Thoracic aorta (tissue), 2 donors: ENCODE results near the gene SZT2. TPM values are rescaled to one million over a fixed set of nuclear protein-coding genes. Genes with fewer than 3 reads are reported as not detected.
A peak's percentile ranks its signal among the peaks of the same experiment; 100 is the strongest.

ENCODE experiments used
- ATAC-seq: fragments of 150-250 bp; one replicate; pipeline ENCODE4 v1.8.0; 2017; ENCODE audit warnings: low read depth; ENCODE audit not compliant: insufficient number of reproducible peaks, low FRiP score
- DNase-seq: peaks from one replicate; pipeline ENCODE4 v3.0.0-alpha.2; 2020; ENCODE audit warnings: low spot score
- H3K27ac ChIP-seq, 2 donors: fragments of 200-600 bp; sonication (generic); 1 replicate in 1 of 2; 2 replicates in 1 of 2; pipeline ENCODE4 v1.5.1; 2016; ENCODE audit warnings: mild to moderate bottlenecking in 2 of 2, moderate library complexity in 2 of 2
- H3K27me3 ChIP-seq: fragments of 200-600 bp; sonication (generic); replicated peaks from 2 replicates; pipeline ENCODE4 v1.6.0; 2016; ENCODE audit warnings: mild to moderate bottlenecking; ENCODE audit not compliant: insufficient read depth
- H3K36me3 ChIP-seq: fragments of 200-600 bp; sonication (generic); one replicate; pipeline ENCODE4 v1.5.1; 2016
- H3K4me1 ChIP-seq, 2 donors: fragments of 200-600 bp; sonication (generic); 1 replicate in 1 of 2; 2 replicates in 1 of 2; pipeline versions ENCODE4 v1.5.1 to v1.6.0; 2016; ENCODE audit warnings: low read depth in 2 of 2, mild to moderate bottlenecking in 1 of 2; ENCODE audit not compliant: control insufficient read depth in 1 of 2
- H3K4me3 ChIP-seq: fragments of 200-600 bp; sonication (generic); 2 replicates; pipeline ENCODE4 v1.5.1; 2016; ENCODE audit warnings: mild to moderate bottlenecking
- H3K9me3 ChIP-seq: fragments of 200-600 bp; sonication (generic); 2 replicates; pipeline ENCODE4 v1.5.1; 2016
- CTCF ChIP-seq: fragments of 200-600 bp; sonication (generic); IDR thresholded peaks from one replicate; pipeline ENCODE4 v1.5.1; 2019; ENCODE audit warnings: antibody characterized with exemption
- total RNA-seq, 2 donors: library from RNA; depleted of rRNA; stranded (reverse); fragments of >200 nt; gene quantifications; one replicate each; pipeline versions ENCODE4 v1.1.0 to v1.2.3, GENCODE V29; 2016

Gene SZT2
- total RNA-seq, 2 donors from 2014 or later, result 50.0 to 65.3 TPM

GRCh38 chr1:43357251-43357650, 32.4 kb upstream of the SZT2 start:
- no peak for TF ChIP-seq CTCF
- H3K36me3 ChIP-seq, result peaks cover 8% of the 10 kb centered on the region
- ATAC-seq (no peak), DNase-seq (no peak)
- H3K27ac ChIP-seq, result no peak overlapping the region
- H3K9me3 ChIP-seq, result no peaks in the 10 kb centered on the region
- no peak overlapping the region for H3K4me3 ChIP-seq
- H3K27me3 ChIP-seq, result no peaks in the 10 kb centered on the region
- H3K4me1 ChIP-seq, result peaks cover 9 to 15% of the 10 kb centered on the region in 2 donors

GRCh38 chr1:43358121-43358745, 31.5 kb upstream of the SZT2 start:
- Histone ChIP-seq H3K9me3 (no peaks in the 10 kb centered on the region), H3K4me3 (peak overlapping the region; percentile 98), H3K27ac (peak overlapping the region; percentile 94 to 97), H3K4me1 (peaks cover 9 to 15% of the 10 kb centered on the region in 2 donors), H3K27me3 (no peaks in the 10 kb centered on the region), H3K36me3 (peaks cover 18% of the 10 kb centered on the region)
- TF ChIP-seq CTCF, result no peak
- no peak for DNase-seq
- no peak for ATAC-seq

- Histone ChIP-seq H3K36me3 (peaks cover 26% of the 10 kb centered on the region), H3K27me3 (no peaks in the 10 kb centered on the region), H3K4me1 (peaks cover 9 to 15% of the 10 kb centered on the region in 2 donors), H3K27ac (peak within 1 kb of the TSS; percentile 94 to 97), H3K9me3 (no peaks in the 10 kb centered on the region), H3K4me3 (peak within 1 kb of the TSS; percentile 98)
- no peak for TF ChIP-seq CTCF
- peak; percentile 96 for DNase-seq
- ATAC-seq, result peak; percentile 97
Observed at GRCh38 chr1:43358746-43359693, 30.7 kb upstream of the SZT2 start, which contains the start of gene CDC20. Gene CDC20, plus strand, starts transcription at chr1:43358981. Its CDS starts 235 bp downstream, at chr1:43359216.

- TF ChIP-seq CTCF, result no peak
- no peak for DNase-seq
- no peaks in the 10 kb centered on the region for H3K9me3 ChIP-seq
- H3K4me3 ChIP-seq, result no peak overlapping the region
- no peak for ATAC-seq
- peaks cover 9 to 15% of the 10 kb centered on the region in 2 donors for H3K4me1 ChIP-seq
- H3K27me3 ChIP-seq, result no peaks in the 10 kb centered on the region
- no peak overlapping the region for H3K27ac ChIP-seq
- H3K36me3 ChIP-seq, result peaks cover 33% of the 10 kb centered on the region
Observed at GRCh38 chr1:43359696-43360095, 30.0 kb upstream of the SZT2 start.

- H3K9me3 ChIP-seq, result no peaks in the 10 kb centered on the region
- no peak for ATAC-seq
- TF ChIP-seq CTCF, result no peak
- H3K27me3 ChIP-seq, result no peaks in the 10 kb centered on the region
- DNase-seq, result no peak
- no peak overlapping the region for H3K27ac ChIP-seq
- peaks cover 41% of the 10 kb centered on the region for H3K36me3 ChIP-seq
- peaks cover 9 to 15% of the 10 kb centered on the region in 2 donors for H3K4me1 ChIP-seq
- H3K4me3 ChIP-seq, result no peak overlapping the region
Observed at GRCh38 chr1:43360616-43361015, 29.1 kb upstream of the SZT2 start.
